SK-N-SH treated with all-trans-retinoic acid at 6 μM for 48 hours (cell line): ENCODE data around the gene ALKAL2.

Source experiments
- ATAC-seq: fragments of 200-7000 bp; cut with Tn5 transposase; 3 replicates; pipeline ENCODE4 v1.9.1; 2020; ENCODE audit warnings: mild to moderate bottlenecking, moderate library complexity
- ARNTL ChIP-seq: fragments of 450-650 bp; formaldehyde crosslinking; IDR thresholded peaks from 2 replicates; pipeline ENCODE4 v1.5.0; 2020; ENCODE audit warnings: low read depth, mild to moderate bottlenecking, moderate library complexity, borderline replicate concordance
- BACH2 ChIP-seq: fragments of 250-450 bp; sonication (Bioruptor Pico); IDR thresholded peaks from 2 replicates; pipeline ENCODE4 v1.9.0; 2021; ENCODE audit warnings: mild to moderate bottlenecking, borderline replicate concordance
- ESRRG ChIP-seq: fragments of 250-450 bp; sonication (Bioruptor Pico); IDR thresholded peaks from 2 replicates; pipeline ENCODE4 v1.6.1; 2021; ENCODE audit warnings: mild to moderate bottlenecking
- GLIS3 ChIP-seq: fragments of 250-450 bp; sonication (Bioruptor Pico); IDR thresholded peaks from 2 replicates; pipeline ENCODE4 v1.5.0; 2020; ENCODE audit warnings: mild to moderate bottlenecking, moderate library complexity
- ISL1 ChIP-seq: fragments of 250-450 bp; sonication (Bioruptor Pico); IDR thresholded peaks from 2 replicates; pipeline ENCODE4 v2.1.2; 2022; ENCODE audit warnings: mild to moderate bottlenecking, moderate library complexity
- OSR1 ChIP-seq: fragments of 250-450 bp; sonication (Bioruptor Pico); IDR thresholded peaks from 2 replicates; pipeline ENCODE4 v1.8.0; 2022; ENCODE audit warnings: moderate library complexity, mild to moderate bottlenecking, inconsistent platforms
- PPARA ChIP-seq: fragments of 250-450 bp; sonication (Bioruptor Pico); IDR thresholded peaks from 2 replicates; pipeline ENCODE4 v1.5.0; 2020; ENCODE audit warnings: mild to moderate bottlenecking, borderline replicate concordance
- SNAI2 ChIP-seq: fragments of 250-450 bp; sonication (Bioruptor Pico); IDR thresholded peaks from 2 replicates; pipeline ENCODE4 v1.5.0; 2020; ENCODE audit warnings: mild to moderate bottlenecking, moderate library complexity
- TCF4 ChIP-seq: fragments of 250-450 bp; sonication (Bioruptor Pico); IDR thresholded peaks from 2 replicates; pipeline ENCODE4 v1.8.0; 2021; ENCODE audit warnings: mild to moderate bottlenecking, moderate library complexity, borderline replicate concordance
- TSHZ2 ChIP-seq: fragments of 250-450 bp; sonication (Bioruptor Pico); IDR thresholded peaks from 2 replicates; pipeline ENCODE4 v1.5.0; 2020; ENCODE audit warnings: mild to moderate bottlenecking, moderate library complexity
- ZC3H10 ChIP-seq: fragments of 250-450 bp; sonication (Bioruptor Pico); IDR thresholded peaks from 2 replicates; pipeline ENCODE4 v1.5.1; 2021; ENCODE audit warnings: mild to moderate bottlenecking, moderate library complexity
- ZFP3 ChIP-seq: fragments of 250-450 bp; sonication (Bioruptor Pico); IDR thresholded peaks from 2 replicates; pipeline ENCODE4 v1.5.0; 2020; ENCODE audit warnings: mild to moderate bottlenecking, moderate library complexity
- ZFP30 ChIP-seq: fragments of 450-650 bp; formaldehyde crosslinking; IDR thresholded peaks from 2 replicates; pipeline ENCODE4 v1.5.0; 2022; ENCODE audit warnings: mild to moderate bottlenecking, moderate library complexity
- ZNF565 ChIP-seq: fragments of 450-650 bp; formaldehyde crosslinking; conservative IDR thresholded peaks from 2 replicates; pipeline ENCODE4 v1.5.0; 2020; ENCODE audit warnings: low read depth, mild to moderate bottlenecking, moderate library complexity
- ZNF70 ChIP-seq: fragments of 450-650 bp; formaldehyde crosslinking; IDR thresholded peaks from 2 replicates; pipeline ENCODE4 v1.5.0; 2020; ENCODE audit warnings: mild to moderate bottlenecking, moderate library complexity
- ZNF8 ChIP-seq: fragments of 450-650 bp; formaldehyde crosslinking; IDR thresholded peaks from 2 replicates; pipeline ENCODE4 v1.5.0; 2020; ENCODE audit warnings: mild to moderate bottlenecking, moderate library complexity
- TF ChIP-seq, protein P1 (sequence below): fragments of 250-450 bp; sonication (Bioruptor Pico); IDR thresholded peaks from 2 replicates; pipeline ENCODE4 v1.5.1; 2020; ENCODE audit warnings: low read depth, mild to moderate bottlenecking, moderate library complexity
- TF ChIP-seq, protein P2 (sequence below): fragments of 250-450 bp; sonication (Bioruptor Pico); IDR thresholded peaks from 2 replicates; pipeline ENCODE4 v1.8.0; 2021; ENCODE audit warnings: low read depth, mild to moderate bottlenecking, moderate library complexity, borderline replicate concordance
- TF ChIP-seq, protein P3 (sequence below): fragments of 250-450 bp; sonication (Bioruptor Pico); IDR thresholded peaks from 2 replicates; pipeline ENCODE4 v1.5.1; 2021; ENCODE audit warnings: mild to moderate bottlenecking, moderate library complexity
- TF ChIP-seq, protein P4 (sequence below): fragments of 250-450 bp; sonication (Bioruptor Pico); IDR thresholded peaks from 2 replicates; pipeline ENCODE4 v1.8.0; 2020; ENCODE audit warnings: mild to moderate bottlenecking, moderate library complexity, borderline replicate concordance

The ALKAL2 gene

DNA sequence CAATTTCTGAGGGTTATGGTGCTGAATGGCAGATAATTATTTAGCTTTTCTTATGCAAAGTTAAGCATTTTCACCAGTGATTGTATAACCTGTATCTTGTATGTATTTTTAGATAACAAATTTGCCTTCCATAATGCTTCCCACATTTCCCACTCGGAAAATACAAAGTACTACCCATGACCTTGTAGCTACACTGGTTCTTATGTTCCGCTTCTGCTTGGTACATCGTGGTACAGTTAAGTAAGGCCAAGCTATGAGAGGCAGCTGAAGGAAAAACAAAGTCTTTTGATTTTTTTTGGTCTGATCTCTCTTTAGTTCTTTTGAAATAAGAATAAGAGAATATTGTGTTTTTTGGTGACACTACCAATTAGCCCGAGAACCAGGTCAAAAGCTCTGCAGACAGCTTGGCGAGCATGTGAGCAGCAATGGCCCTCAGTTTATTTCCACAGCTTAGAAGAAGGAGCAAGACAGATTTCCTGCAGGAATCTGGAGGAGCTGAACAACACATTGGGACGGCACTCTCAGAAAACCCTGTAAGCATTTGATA lies 50.8 kb downstream of the ALKAL2 start:
- ATAC-seq = no peak
- TF ChIP-seq, protein P1, sequence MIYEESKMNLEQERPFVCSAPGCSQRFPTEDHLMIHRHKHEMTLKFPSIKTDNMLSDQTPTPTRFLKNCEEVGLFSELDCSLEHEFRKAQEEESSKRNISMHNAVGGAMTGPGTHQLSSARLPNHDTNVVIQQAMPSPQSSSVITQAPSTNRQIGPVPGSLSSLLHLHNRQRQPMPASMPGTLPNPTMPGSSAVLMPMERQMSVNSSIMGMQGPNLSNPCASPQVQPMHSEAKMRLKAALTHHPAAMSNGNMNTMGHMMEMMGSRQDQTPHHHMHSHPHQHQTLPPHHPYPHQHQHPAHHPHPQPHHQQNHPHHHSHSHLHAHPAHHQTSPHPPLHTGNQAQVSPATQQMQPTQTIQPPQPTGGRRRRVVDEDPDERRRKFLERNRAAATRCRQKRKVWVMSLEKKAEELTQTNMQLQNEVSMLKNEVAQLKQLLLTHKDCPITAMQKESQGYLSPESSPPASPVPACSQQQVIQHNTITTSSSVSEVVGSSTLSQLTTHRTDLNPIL (CRISPR knock-in tag) = no peak
- TF ChIP-seq ZNF8 (CRISPR knock-in tag) (no peak), ZNF565 (CRISPR knock-in tag) (no peak), ZC3H10 (CRISPR knock-in tag) (no peak), ARNTL (CRISPR knock-in tag) (no peak), ISL1 (CRISPR knock-in tag) (no peak), PPARA (no peak), OSR1 (CRISPR knock-in tag) (no peak)
- TF ChIP-seq, protein P2, sequence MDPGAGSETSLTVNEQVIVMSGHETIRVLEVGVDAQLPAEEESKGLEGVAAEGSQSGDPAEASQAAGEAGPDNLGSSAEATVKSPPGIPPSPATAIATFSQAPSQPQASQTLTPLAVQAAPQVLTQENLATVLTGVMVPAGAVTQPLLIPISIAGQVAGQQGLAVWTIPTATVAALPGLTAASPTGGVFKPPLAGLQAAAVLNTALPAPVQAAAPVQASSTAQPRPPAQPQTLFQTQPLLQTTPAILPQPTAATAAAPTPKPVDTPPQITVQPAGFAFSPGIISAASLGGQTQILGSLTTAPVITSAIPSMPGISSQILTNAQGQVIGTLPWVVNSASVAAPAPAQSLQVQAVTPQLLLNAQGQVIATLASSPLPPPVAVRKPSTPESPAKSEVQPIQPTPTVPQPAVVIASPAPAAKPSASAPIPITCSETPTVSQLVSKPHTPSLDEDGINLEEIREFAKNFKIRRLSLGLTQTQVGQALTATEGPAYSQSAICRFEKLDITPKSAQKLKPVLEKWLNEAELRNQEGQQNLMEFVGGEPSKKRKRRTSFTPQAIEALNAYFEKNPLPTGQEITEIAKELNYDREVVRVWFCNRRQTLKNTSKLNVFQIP = no peak
- TF ChIP-seq, protein P3, sequence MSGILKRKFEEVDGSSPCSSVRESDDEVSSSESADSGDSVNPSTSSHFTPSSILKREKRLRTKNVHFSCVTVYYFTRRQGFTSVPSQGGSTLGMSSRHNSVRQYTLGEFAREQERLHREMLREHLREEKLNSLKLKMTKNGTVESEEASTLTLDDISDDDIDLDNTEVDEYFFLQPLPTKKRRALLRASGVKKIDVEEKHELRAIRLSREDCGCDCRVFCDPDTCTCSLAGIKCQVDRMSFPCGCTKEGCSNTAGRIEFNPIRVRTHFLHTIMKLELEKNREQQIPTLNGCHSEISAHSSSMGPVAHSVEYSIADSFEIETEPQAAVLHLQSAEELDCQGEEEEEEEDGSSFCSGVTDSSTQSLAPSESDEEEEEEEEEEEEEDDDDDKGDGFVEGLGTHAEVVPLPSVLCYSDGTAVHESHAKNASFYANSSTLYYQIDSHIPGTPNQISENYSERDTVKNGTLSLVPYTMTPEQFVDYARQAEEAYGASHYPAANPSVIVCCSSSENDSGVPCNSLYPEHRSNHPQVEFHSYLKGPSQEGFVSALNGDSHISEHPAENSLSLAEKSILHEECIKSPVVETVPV (CRISPR knock-in tag) = no peak
- TF ChIP-seq, protein P4, sequence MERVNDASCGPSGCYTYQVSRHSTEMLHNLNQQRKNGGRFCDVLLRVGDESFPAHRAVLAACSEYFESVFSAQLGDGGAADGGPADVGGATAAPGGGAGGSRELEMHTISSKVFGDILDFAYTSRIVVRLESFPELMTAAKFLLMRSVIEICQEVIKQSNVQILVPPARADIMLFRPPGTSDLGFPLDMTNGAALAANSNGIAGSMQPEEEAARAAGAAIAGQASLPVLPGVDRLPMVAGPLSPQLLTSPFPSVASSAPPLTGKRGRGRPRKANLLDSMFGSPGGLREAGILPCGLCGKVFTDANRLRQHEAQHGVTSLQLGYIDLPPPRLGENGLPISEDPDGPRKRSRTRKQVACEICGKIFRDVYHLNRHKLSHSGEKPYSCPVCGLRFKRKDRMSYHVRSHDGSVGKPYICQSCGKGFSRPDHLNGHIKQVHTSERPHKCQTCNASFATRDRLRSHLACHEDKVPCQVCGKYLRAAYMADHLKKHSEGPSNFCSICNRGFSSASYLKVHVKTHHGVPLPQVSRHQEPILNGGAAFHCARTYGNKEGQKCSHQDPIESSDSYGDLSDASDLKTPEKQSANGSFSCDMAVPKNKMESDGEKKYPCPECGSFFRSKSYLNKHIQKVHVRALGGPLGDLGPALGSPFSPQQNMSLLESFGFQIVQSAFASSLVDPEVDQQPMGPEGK (CRISPR knock-in tag) = no peak

- ATAC-seq = no peak
Measured at GRCh38 chr2:234421-234820, 53.5 kb downstream of the ALKAL2 start.

DNA sequence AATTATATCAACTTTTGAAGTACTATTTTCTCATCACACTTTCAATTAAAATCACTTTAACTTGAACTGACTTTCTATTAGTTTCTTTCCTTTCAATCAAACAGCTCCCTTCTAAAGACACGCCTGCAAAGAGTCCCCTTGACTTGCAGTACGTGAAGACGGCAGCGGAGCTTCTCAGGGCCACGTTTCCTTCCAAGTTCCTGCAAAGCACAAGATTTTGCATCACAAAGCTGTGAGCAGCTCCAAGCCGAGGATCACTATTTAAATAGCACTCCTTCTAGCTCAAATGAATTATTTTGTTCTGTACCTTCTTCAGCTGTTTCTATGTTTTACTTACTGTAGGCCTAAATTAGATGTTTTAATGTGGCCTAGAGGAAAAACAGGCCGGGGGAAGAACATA lies 54.9 kb downstream of the ALKAL2 start:
- ATAC-seq = no peak
- no peak for TF ChIP-seq ZNF8 (CRISPR knock-in tag)
- no peak for TF ChIP-seq ARNTL (CRISPR knock-in tag)
- TF ChIP-seq ZFP30 (CRISPR knock-in tag) = no peak
- TF ChIP-seq PPARA = no peak
- no peak for TF ChIP-seq BACH2 (CRISPR knock-in tag)
- TF ChIP-seq, protein P1 (CRISPR knock-in tag) = no peak
- TF ChIP-seq GLIS3 (CRISPR knock-in tag) = no peak
- TF ChIP-seq ZNF565 (CRISPR knock-in tag) = no peak
- no peak for TF ChIP-seq TCF4 (CRISPR knock-in tag)
- TF ChIP-seq, protein P3 (CRISPR knock-in tag) = no peak
- no peak for TF ChIP-seq ISL1 (CRISPR knock-in tag)
- no peak for TF ChIP-seq ZNF70 (CRISPR knock-in tag)
- no peak for TF ChIP-seq ZFP3 (CRISPR knock-in tag)
- TF ChIP-seq SNAI2 (CRISPR knock-in tag) = no peak
- TF ChIP-seq OSR1 (CRISPR knock-in tag) = no peak
- no peak for TF ChIP-seq TSHZ2 (CRISPR knock-in tag)

More at GRCh38 chr2:234421-234820, 53.5 kb downstream of the ALKAL2 start:
- TF ChIP-seq ARNTL (CRISPR knock-in tag) (no peak), ESRRG (CRISPR knock-in tag) (no peak)
- TF ChIP-seq, protein P4 (CRISPR knock-in tag) = no peak
